ENCODE results near the gene KLF1.

- TF ChIP-seq POLR2A (IDR thresholded peaks at IDR 0.05) = no peak
- TF ChIP-seq CTCF (IDR thresholded peaks at IDR 0.05 in 8 of 11, conservative IDR thresholded peaks at IDR 0.05 in 3 of 11) = no peak
Observed at GRCh38 chr19:12836529-12836863, 50.5 kb downstream of the KLF1 start.
